GM23248 (cell line): ENCODE results near the gene KRR1. TPM values are rescaled to one million over a fixed set of nuclear protein-coding genes. Genes with fewer than 3 reads are reported as not detected.
"Not testable (repeated sequence)": the region's sequence is repeated elsewhere in the genome, so short reads cannot be mapped to it uniquely, and the experiment has no call there.

Experiments
- DNase-seq: peaks from one replicate; pipeline ENCODE4 v3.0.0-alpha.2; 2015
- H2AFZ ChIP-seq: fragments of 200-600 bp; sonication (generic); 2 replicates; pipeline ENCODE4 v1.6.1; 2016; ENCODE audit warnings: antibody characterized with exemption
- H3F3A ChIP-seq: fragments of 200-600 bp; sonication (generic); 2 replicates; pipeline ENCODE4 v1.6.1; 2016; ENCODE audit warnings: mild to moderate bottlenecking, antibody characterized with exemption, mixed run types; ENCODE audit not compliant: insufficient read depth
- H3K27ac ChIP-seq: fragments of 200-600 bp; sonication (generic); 2 replicates; pipeline ENCODE4 v1.5.1; 2016; ENCODE audit warnings: mild to moderate bottlenecking
- H3K27me3 ChIP-seq: fragments of 200-600 bp; sonication (generic); replicated peaks from 2 replicates; pipeline ENCODE4 v1.6.1; 2016; ENCODE audit warnings: mild to moderate bottlenecking; ENCODE audit not compliant: insufficient read depth
- H3K36me3 ChIP-seq: fragments of 200-600 bp; sonication (generic); 2 replicates; pipeline ENCODE4 v1.6.1; 2016; ENCODE audit warnings: low read depth, mild to moderate bottlenecking
- H3K4me1 ChIP-seq: fragments of 200-600 bp; sonication (generic); 2 replicates; pipeline ENCODE4 v1.6.1; 2016; ENCODE audit warnings: mild to moderate bottlenecking; ENCODE audit not compliant: insufficient read depth
- H3K4me2 ChIP-seq: fragments of 200-600 bp; sonication (generic); one replicate; pipeline ENCODE4 v1.6.1; 2016; ENCODE audit warnings: mild to moderate bottlenecking; ENCODE audit not compliant: unreplicated experiment
- H3K4me3 ChIP-seq: fragments of 200-600 bp; sonication (generic); 2 replicates; pipeline ENCODE4 v1.5.1; 2016; ENCODE audit warnings: mild to moderate bottlenecking
- H3K79me2 ChIP-seq: fragments of 200-600 bp; sonication (generic); 2 replicates; pipeline ENCODE4 v1.6.1; 2016; ENCODE audit warnings: mild to moderate bottlenecking; ENCODE audit not compliant: insufficient read depth
- H3K9ac ChIP-seq: fragments of 200-600 bp; sonication (generic); 2 replicates; pipeline ENCODE4 v1.6.1; 2016; ENCODE audit warnings: mild to moderate bottlenecking
- H3K9me2 ChIP-seq: fragments of 200-600 bp; sonication (generic); 2 replicates; pipeline ENCODE4 v1.6.1; 2016; ENCODE audit warnings: mixed run types, mild to moderate bottlenecking, moderate library complexity; ENCODE audit not compliant: insufficient read depth
- H3K9me3 ChIP-seq: fragments of 200-600 bp; sonication (generic); one replicate; pipeline ENCODE4 v1.6.1; 2017; ENCODE audit warnings: low read depth
- H4K20me1 ChIP-seq: fragments of 200-600 bp; sonication (generic); 2 replicates; pipeline ENCODE4 v1.6.0; 2016; ENCODE audit not compliant: insufficient read depth
- EZH2 ChIP-seq: fragments of 200-600 bp; sonication (generic); IDR thresholded peaks from 2 replicates; pipeline ENCODE4 v1.6.1; 2018; ENCODE audit warnings: antibody characterized with exemption, mild to moderate bottlenecking; ENCODE audit not compliant: insufficient read depth, poor library complexity, severe bottlenecking
- EZH2phosphoT487 ChIP-seq: fragments of 200-600 bp; sonication (generic); IDR thresholded peaks from 2 replicates; pipeline ENCODE4 v1.6.1; 2018; ENCODE audit warnings: antibody characterized with exemption, moderate library complexity, mild to moderate bottlenecking, low read depth; ENCODE audit not compliant: insufficient read depth
- WGBS, 2 experiments: methylation state at CpG; one replicate each; pipeline ENCODE4 v1.1.6; 2015 to 2017; ENCODE audit warnings: low lambda C conversion rate in 2 of 2, low coverage in 1 of 2; ENCODE audit errors: missing lambda C conversion rate in 2 of 2; 5-methylcytosine and 5-hydroxymethylcytosine counted together
- in situ Hi-C: fragments of 300-500 bp; cut with MboI; formaldehyde crosslinking; loops from 2 replicates; pipeline ENCODE4 v1.15.0; 2020
- polyA plus RNA-seq: library from polyadenylated mRNA; unstranded; fragments of >200 nt; fragmentation: Nextera tagmentation; extraction: Ambion mirVana; gene quantifications from 2 replicates; pipeline ENCODE4 v1.2.1, GENCODE V29; 2016
- total RNA-seq: library from RNA; depleted of rRNA; stranded (reverse); fragments of >200 nt; shearing (Covaris generic); gene quantifications from 2 replicates; pipeline ENCODE4 v1.2.3, GENCODE V29; 2014

The KRR1 gene
- total and polyA plus RNA-seq, 2 experiments from 2014 or later, result 37.4 to 45.3 TPM

- H3F3A ChIP-seq, result no peaks in the 10 kb centered on the region
- 42 to 45% methylated on average over 4 of the region's 4 CpGs for whole genome bisulfite sequencing, 2 experiments
- H4K20me1 ChIP-seq, result no peaks in the 10 kb centered on the region
- no peaks in the 10 kb centered on the region for H3K9me2 ChIP-seq
- no peak overlapping the region for H2AFZ ChIP-seq
- in situ Hi-C loops, result loop anchor here (5.0 kb wide), 1 partner anchor 510 kb away; no protein-coding TSS in a partner anchor
- H3K9ac ChIP-seq, result no peak overlapping the region
- H3K36me3 ChIP-seq, result no peaks in the 10 kb centered on the region
- no peak overlapping the region for H3K4me3 ChIP-seq
- H3K79me2 ChIP-seq, result no peaks in the 10 kb centered on the region
- H3K4me1 ChIP-seq, result no peaks in the 10 kb centered on the region
- no peak overlapping the region for H3K4me2 ChIP-seq
- H3K9me3 ChIP-seq, result no peaks in the 10 kb centered on the region
- H3K27ac ChIP-seq, result no peak overlapping the region
- no peaks in the 10 kb centered on the region for H3K27me3 ChIP-seq
- TF ChIP-seq EZH2phosphoT487 (no peak), EZH2 (no peak)
- peak; percentile 72 for DNase-seq
Measured at GRCh38 chr12:75526655-75527511, 15.5 kb upstream of the KRR1 start.

- Histone ChIP-seq H2AFZ (no peak overlapping the region), H3K4me3 (no peak overlapping the region), H3F3A (no peaks in the 10 kb centered on the region), H3K9ac (no peak overlapping the region), H3K36me3 (no peaks in the 10 kb centered on the region), H3K9me2 (no peaks in the 10 kb centered on the region), H3K27me3 (no peaks in the 10 kb centered on the region), H3K27ac (no peak overlapping the region), H3K4me2 (no peak overlapping the region), H3K79me2 (no peaks in the 10 kb centered on the region), H3K4me1 (no peaks in the 10 kb centered on the region), H3K9me3 (no peaks in the 10 kb centered on the region), H4K20me1 (no peaks in the 10 kb centered on the region)
- peak; percentile 46 for DNase-seq
- TF ChIP-seq EZH2, result no peak
- TF ChIP-seq EZH2phosphoT487, result no peak
- WGBS, 2 experiments, result 16 to 27% methylated on average over 1 of the region's 1 CpG
- in situ Hi-C loops, result loop anchor here (5.0 kb wide), 1 partner anchor 512 kb away; no protein-coding TSS in a partner anchor
Measured at GRCh38 chr12:75525263-75525662, 13.9 kb upstream of the KRR1 start.

GRCh38 chr12:75522124-75522523 is 10.7 kb upstream of the KRR1 start:
- H3K9ac ChIP-seq, H3K27ac ChIP-seq, H3K4me1 ChIP-seq, H3K4me2 ChIP-seq, DNase-seq, H4K20me1 ChIP-seq, H2AFZ ChIP-seq, H3K4me3 ChIP-seq, H3K27me3 ChIP-seq, H3F3A ChIP-seq, H3K9me3 ChIP-seq, H3K79me2 ChIP-seq, H3K9me2 ChIP-seq, H3K36me3 ChIP-seq, in situ Hi-C loops: not testable (repeated sequence)
- WGBS, 2 experiments, result 82 to 84% methylated on average over 5 of the region's 5 CpGs

- H3K9ac ChIP-seq, H3K4me3 ChIP-seq, H3K4me2 ChIP-seq, in situ Hi-C loops, H4K20me1 ChIP-seq, H3F3A ChIP-seq, H3K27ac ChIP-seq, H3K9me3 ChIP-seq, H3K4me1 ChIP-seq, DNase-seq, H3K9me2 ChIP-seq, H3K27me3 ChIP-seq, H2AFZ ChIP-seq, H3K36me3 ChIP-seq, H3K79me2 ChIP-seq: not testable (repeated sequence)
Measured at GRCh38 chr12:75521224-75521623, 9.8 kb upstream of the KRR1 start.

- peaks cover 47% of the 10 kb centered on the region for H3F3A ChIP-seq
- H3K27ac ChIP-seq, result no peak overlapping the region
- H3K9ac ChIP-seq, result peak overlapping the region; percentile 95
- TF ChIP-seq EZH2phosphoT487 (no peak), EZH2 (no peak)
- H4K20me1 ChIP-seq, result no peaks in the 10 kb centered on the region
- DNase-seq, result no peak
- peak overlapping the region; percentile 100 for H3K4me2 ChIP-seq
- H3K27me3 ChIP-seq, result no peaks in the 10 kb centered on the region
- WGBS, 2 experiments, result 79 to 84% methylated on average over 3 to 4 of the region's 4 CpGs
- peaks cover 15% of the 10 kb centered on the region for H3K4me1 ChIP-seq
- no peaks in the 10 kb centered on the region for H3K9me3 ChIP-seq
- in situ Hi-C loops, result no loop called here
- peaks cover 20% of the 10 kb centered on the region for H3K36me3 ChIP-seq
- no peak overlapping the region for H2AFZ ChIP-seq
- H3K79me2 ChIP-seq, result peaks cover 68% of the 10 kb centered on the region
- peak overlapping the region; percentile 98 for H3K4me3 ChIP-seq
- H3K9me2 ChIP-seq, result no peaks in the 10 kb centered on the region
Measured at GRCh38 chr12:75509621-75510020, 1.8 kb downstream of the KRR1 start.
